ENCODE measurements around the gene LMNTD2. TPM values are rescaled to one million over a fixed set of nuclear protein-coding genes. Genes with fewer than 3 reads are reported as not detected.

Gene LMNTD2
- total and polyA plus RNA-seq, 2 experiments from 2014 or later, result 7.3 to 15.9 TPM

DNA sequence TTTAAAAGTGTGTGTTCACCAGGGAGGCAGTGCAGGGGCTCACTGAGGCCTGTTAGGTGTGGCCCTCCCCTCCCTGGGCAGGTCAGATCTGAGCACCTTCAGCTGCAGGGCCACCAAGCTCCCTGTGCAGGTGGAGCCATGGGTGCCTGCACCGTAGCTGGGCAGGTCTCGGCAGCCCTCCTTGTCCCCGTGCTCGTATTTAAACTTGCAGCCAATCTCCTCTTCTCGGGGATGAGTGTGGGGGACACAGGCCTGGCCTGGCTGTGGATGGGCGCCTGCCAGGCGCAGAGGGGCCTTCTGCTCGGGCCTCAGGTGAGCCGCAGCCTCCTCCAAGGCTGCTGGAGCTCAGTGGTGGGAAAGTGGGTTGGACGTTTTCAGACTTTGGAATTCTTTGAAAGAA lies 34.9 kb upstream of the LMNTD2 start:
- H3K79me2 ChIP-seq, result peaks cover 40% of the 10 kb centered on the region
- H3K27me3 ChIP-seq, result no peaks in the 10 kb centered on the region
- TF ChIP-seq EZH2phosphoT487 (IDR thresholded peaks at IDR 0.05; ENCODE audit: low read depth, severe bottlenecking, unreplicated experiment), result no peak
- no peak for TF ChIP-seq CTCF (IDR thresholded peaks at IDR 0.05; ENCODE audit: poor library complexity)
- no peak for TF ChIP-seq EZH2 (IDR thresholded peaks at IDR 0.05; ENCODE audit: borderline replicate concordance)
- H3K4me3 ChIP-seq, result no peak overlapping the region
- no peaks in the 10 kb centered on the region for H3K9me2 ChIP-seq (replicated peaks; ENCODE audit: insufficient read depth)
- no peaks in the 10 kb centered on the region for H3K36me3 ChIP-seq (replicated peaks; ENCODE audit: insufficient read depth, low read depth)
- no peaks in the 10 kb centered on the region for H3K4me1 ChIP-seq (ENCODE audit: insufficient read depth)
- no peak overlapping the region for H3K27ac ChIP-seq
- no peak overlapping the region for H3K4me2 ChIP-seq
- H2AFZ ChIP-seq, result no peak overlapping the region
- no peak for DNase-seq (ENCODE audit: low spot score)
- 96% methylated on average over 10 of the region's 10 CpGs for WGBS (ENCODE audit: low lambda C conversion rate, missing lambda C conversion rate)
- H4K20me1 ChIP-seq (ENCODE audit: insufficient read depth, poor library complexity, severe bottlenecking), result peaks cover 8% of the 10 kb centered on the region
- H3K9me3 ChIP-seq (ENCODE audit: low read depth), result no peaks in the 10 kb centered on the region

DNA sequence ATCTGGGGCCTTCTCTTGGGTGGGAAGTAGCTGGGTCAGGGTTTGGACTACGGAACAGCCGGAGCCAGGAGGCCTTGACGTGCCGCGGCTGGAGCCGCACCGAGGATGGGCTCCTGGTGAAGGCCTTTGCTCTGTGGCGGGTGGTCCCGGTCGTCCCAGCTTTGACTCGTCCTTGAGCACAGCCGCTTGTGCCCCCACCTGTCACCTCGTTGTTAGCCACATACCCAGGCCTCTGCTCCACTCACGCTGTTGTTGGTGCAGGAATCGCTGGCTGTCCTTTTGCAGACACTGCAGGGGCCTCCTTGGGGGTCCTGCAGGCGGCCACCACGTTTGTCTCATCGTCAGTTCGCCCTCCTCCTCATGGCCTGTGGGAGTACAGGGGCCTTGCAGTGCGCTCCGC lies 32.8 kb upstream of the LMNTD2 start:
- no peak overlapping the region for H3K4me3 ChIP-seq
- peaks cover 6% of the 10 kb centered on the region for H3K4me1 ChIP-seq (ENCODE audit: insufficient read depth)
- H3K79me2 ChIP-seq, result peaks cover 56% of the 10 kb centered on the region
- no peaks in the 10 kb centered on the region for H3K9me3 ChIP-seq (ENCODE audit: low read depth)
- no peaks in the 10 kb centered on the region for H3K27me3 ChIP-seq
- 95% methylated on average over 21 of the region's 21 CpGs for WGBS (ENCODE audit: low lambda C conversion rate, missing lambda C conversion rate)
- no peak overlapping the region for H3K4me2 ChIP-seq
- peaks cover 18% of the 10 kb centered on the region for H4K20me1 ChIP-seq (ENCODE audit: insufficient read depth, poor library complexity, severe bottlenecking)
- no peak for DNase-seq (ENCODE audit: low spot score)
- H3K36me3 ChIP-seq (replicated peaks; ENCODE audit: insufficient read depth, low read depth), result no peaks in the 10 kb centered on the region
- H3K27ac ChIP-seq, result no peak overlapping the region
- H3K9me2 ChIP-seq (replicated peaks; ENCODE audit: insufficient read depth), result no peaks in the 10 kb centered on the region
- TF ChIP-seq EZH2 (IDR thresholded peaks at IDR 0.05; ENCODE audit: borderline replicate concordance) (no peak), EZH2phosphoT487 (IDR thresholded peaks at IDR 0.05; ENCODE audit: low read depth, severe bottlenecking, unreplicated experiment) (no peak), CTCF (IDR thresholded peaks at IDR 0.05; ENCODE audit: poor library complexity) (no peak)
- H2AFZ ChIP-seq, result no peak overlapping the region

- Histone ChIP-seq H3K27ac (no peak overlapping the region), H3K4me1 (ENCODE audit: insufficient read depth) (peaks cover 8% of the 10 kb centered on the region), H3K27me3 (no peaks in the 10 kb centered on the region), H3K4me3 (no peak overlapping the region), H3K9me3 (ENCODE audit: low read depth) (no peaks in the 10 kb centered on the region), H3K9me2 (replicated peaks; ENCODE audit: insufficient read depth) (no peaks in the 10 kb centered on the region), H2AFZ (no peak overlapping the region), H3K4me2 (no peak overlapping the region), H3K36me3 (replicated peaks; ENCODE audit: insufficient read depth, low read depth) (no peaks in the 10 kb centered on the region), H3K79me2 (peaks cover 56% of the 10 kb centered on the region), H4K20me1 (ENCODE audit: insufficient read depth, poor library complexity, severe bottlenecking) (peaks cover 18% of the 10 kb centered on the region)
- TF ChIP-seq CTCF (IDR thresholded peaks at IDR 0.05; ENCODE audit: poor library complexity) (no peak), EZH2 (IDR thresholded peaks at IDR 0.05; ENCODE audit: borderline replicate concordance) (no peak), EZH2phosphoT487 (IDR thresholded peaks at IDR 0.05; ENCODE audit: low read depth, severe bottlenecking, unreplicated experiment) (no peak)
- DNase-seq (ENCODE audit: low spot score), result no peak
- 91% methylated on average over 10 of the region's 10 CpGs for WGBS (ENCODE audit: low lambda C conversion rate, missing lambda C conversion rate)
Observed at GRCh38 chr11:592918-593317, 32.4 kb upstream of the LMNTD2 start.

DNA sequence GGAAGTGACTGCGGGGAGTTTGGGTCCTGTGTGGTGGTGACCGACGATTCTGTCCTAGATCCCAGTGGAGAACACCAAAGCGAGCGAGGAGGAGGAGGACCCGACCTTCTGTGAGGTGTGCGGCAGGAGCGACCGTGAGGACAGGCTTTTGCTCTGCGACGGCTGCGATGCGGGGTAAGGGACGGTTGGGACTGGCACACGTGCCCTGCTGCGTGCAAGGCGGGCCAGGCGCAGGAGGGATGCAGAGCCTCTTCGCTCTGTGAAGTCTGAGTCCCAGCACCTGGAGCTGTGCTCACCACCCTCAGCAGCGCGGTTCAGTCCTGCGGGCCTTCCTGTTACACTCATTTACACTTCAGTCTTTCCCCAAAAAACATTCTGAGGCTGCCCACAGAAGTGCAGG lies 32.0 kb upstream of the LMNTD2 start:
- no peak overlapping the region for H3K27ac ChIP-seq
- H2AFZ ChIP-seq, result no peak overlapping the region
- H3K9me2 ChIP-seq (replicated peaks; ENCODE audit: insufficient read depth), result no peaks in the 10 kb centered on the region
- DNase-seq (ENCODE audit: low spot score), result no peak
- no peaks in the 10 kb centered on the region for H3K36me3 ChIP-seq (replicated peaks; ENCODE audit: insufficient read depth, low read depth)
- no peak overlapping the region for H3K4me2 ChIP-seq
- peaks cover 56% of the 10 kb centered on the region for H3K79me2 ChIP-seq
- TF ChIP-seq EZH2phosphoT487 (IDR thresholded peaks at IDR 0.05; ENCODE audit: low read depth, severe bottlenecking, unreplicated experiment) (no peak), CTCF (IDR thresholded peaks at IDR 0.05; ENCODE audit: poor library complexity) (no peak), EZH2 (IDR thresholded peaks at IDR 0.05; ENCODE audit: borderline replicate concordance) (no peak)
- H3K4me3 ChIP-seq, result no peak overlapping the region
- no peaks in the 10 kb centered on the region for H3K27me3 ChIP-seq
- no peaks in the 10 kb centered on the region for H3K9me3 ChIP-seq (ENCODE audit: low read depth)
- peaks cover 18% of the 10 kb centered on the region for H4K20me1 ChIP-seq (ENCODE audit: insufficient read depth, poor library complexity, severe bottlenecking)
- WGBS (ENCODE audit: low lambda C conversion rate, missing lambda C conversion rate), result 99% methylated on average over 21 of the region's 22 CpGs
- H3K4me1 ChIP-seq (ENCODE audit: insufficient read depth), result peaks cover 10% of the 10 kb centered on the region
